ENCODE measurements around the gene CNOT1. TPM values are rescaled to one million over a fixed set of nuclear protein-coding genes. Genes with fewer than 3 reads are reported as not detected.

CNOT1 gene
- total and polyA plus RNA-seq, 2 of the 4 experiments (the other 2 are of a cell fraction) = 85.5 to 357 TPM

DNA sequence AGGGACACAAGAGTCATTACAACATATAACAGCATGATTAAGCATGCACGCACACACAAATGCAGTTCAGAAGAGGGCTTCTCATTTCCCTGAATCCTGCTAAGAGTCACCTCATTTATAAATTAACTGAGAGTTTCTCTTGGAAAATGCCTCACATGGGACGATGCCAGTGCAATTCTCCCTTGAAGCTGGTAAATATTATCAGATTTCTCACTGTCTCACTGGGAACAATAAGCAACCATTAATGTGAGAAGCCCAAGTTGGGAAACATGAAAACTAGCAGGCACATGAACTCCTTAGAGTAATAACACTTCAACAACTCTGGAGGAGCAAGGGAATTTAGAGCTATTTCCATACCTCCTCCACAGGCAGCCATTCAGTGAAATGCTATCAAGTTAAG, 87.9 kb downstream of the CNOT1 start:
- dilution Hi-C loops (cut with HindIII; ENCODE audit: low sequenced_read_pairs, unreplicated experiment) (no loop called here), in situ Hi-C loops (cut with MboI; ENCODE audit: low sequenced_read_pairs) (no loop called here), intact Hi-C loops (cut with micrococcal nuclease) (no loop called here)
- POLR2A ChIA-PET (ENCODE audit: unreplicated experiment) = no interaction called here
- Histone ChIP-seq H3K23ac (ENCODE audit: low read depth, low read length) (no peak overlapping the region), H2AFZ (replicated peaks; ENCODE audit: low read length, poor library complexity) (no peak overlapping the region), H4K20me1 (ENCODE audit: insufficient read depth, low read length) (no peaks in the 10 kb centered on the region; the same call in 1 of the 2 replicates), H2BK15ac (ENCODE audit: low read depth, low read length) (no peak overlapping the region), H4K8ac (ENCODE audit: low read depth in 2 of 2, low read length in 2 of 2) (no peak overlapping the region), H3K9me3 (ENCODE audit: control insufficient read depth, insufficient read depth, low read length) (no peaks in the 10 kb centered on the region), H3K4ac (ENCODE audit: low read depth, low read length) (no peak overlapping the region), H4K91ac (ENCODE audit: insufficient read depth, low read depth, low read length) (no peak overlapping the region), H2BK120ac (ENCODE audit: low read depth, low read length) (no peak overlapping the region), H3K56ac (ENCODE audit: extremely low read depth, insufficient read depth, low read length) (no peak overlapping the region), H3K9me1 (ENCODE audit: insufficient read depth, low read length) (no peaks in the 10 kb centered on the region; the same call in 1 of the 2 replicates), H3K4me3 (ENCODE audit: insufficient read depth, low read depth, low read length) (no peak overlapping the region), H3K14ac (replicated peaks; ENCODE audit: low read depth, low read length) (no peak overlapping the region), H3K18ac (ENCODE audit: low read depth, low read length) (no peak overlapping the region), H2BK20ac (ENCODE audit: low read depth, low read length) (no peak overlapping the region), H2BK5ac (ENCODE audit: low read depth, low read length, poor library complexity, severe bottlenecking) (no peak overlapping the region), H3K36me3 (ENCODE audit: control insufficient read depth, insufficient read depth, low read length) (peaks cover 69% of the 10 kb centered on the region), H2AK9ac (replicated peaks; ENCODE audit: low read depth, low read length, poor library complexity) (no peak overlapping the region), H3K4me1 (ENCODE audit: control insufficient read depth, insufficient read depth, low read length) (no peaks in the 10 kb centered on the region), H4K5ac (ENCODE audit: low read depth, low read length) (no peak overlapping the region), H3K27me3 (ENCODE audit: control insufficient read depth, insufficient read depth, low read length) (no peaks in the 10 kb centered on the region), H2AK5ac (ENCODE audit: low read depth, low read length) (no peak overlapping the region), H3K27ac (ENCODE audit: insufficient read depth, low read length) (no peak overlapping the region), H3K9ac (ENCODE audit: low read depth, low read length) (no peak overlapping the region), H3K4me2 (ENCODE audit: low read depth, low read length) (no peak overlapping the region), H3K79me1 (ENCODE audit: low read depth in 1 of 2, low read length in 2 of 2) (peaks cover 25 to 26% of the 10 kb centered on the region in 2 experiments)
- whole genome bisulfite sequencing, 2 experiments (ENCODE audit: extremely low coverage in 2 of 2, insufficient read length in 1 of 2) = no CpG with 5 or more reads among the region's 2 CpGs
- ATAC-seq (ENCODE audit: low read depth) (no peak), DNase-seq (no peak)
- CTCF ChIA-PET = no interaction called here
- no peak for TF ChIP-seq NFE2L2 (IDR thresholded peaks at IDR 0.05; ENCODE audit: low read depth, low read length)
- no peak for TF ChIP-seq MXI1 (IDR thresholded peaks at IDR 0.05; ENCODE audit: borderline replicate concordance, low read depth, low read length)
- no peak for TF ChIP-seq SMC3 (IDR thresholded peaks at IDR 0.05; ENCODE audit: low read depth, low read length)
- TF ChIP-seq CEBPB (IDR thresholded peaks at IDR 0.05; ENCODE audit: low read depth, low read length) = no peak
- TF ChIP-seq, protein P1, sequence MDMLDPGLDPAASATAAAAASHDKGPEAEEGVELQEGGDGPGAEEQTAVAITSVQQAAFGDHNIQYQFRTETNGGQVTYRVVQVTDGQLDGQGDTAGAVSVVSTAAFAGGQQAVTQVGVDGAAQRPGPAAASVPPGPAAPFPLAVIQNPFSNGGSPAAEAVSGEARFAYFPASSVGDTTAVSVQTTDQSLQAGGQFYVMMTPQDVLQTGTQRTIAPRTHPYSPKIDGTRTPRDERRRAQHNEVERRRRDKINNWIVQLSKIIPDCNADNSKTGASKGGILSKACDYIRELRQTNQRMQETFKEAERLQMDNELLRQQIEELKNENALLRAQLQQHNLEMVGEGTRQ (IDR thresholded peaks at IDR 0.05; ENCODE audit: low read depth, low read length) = no peak
- TF ChIP-seq MAZ (IDR thresholded peaks at IDR 0.05; ENCODE audit: borderline replicate concordance, low read depth, low read length) = no peak
- no peak for TF ChIP-seq FOS (IDR thresholded peaks at IDR 0.05; ENCODE audit: low read depth, low read length)
- TF ChIP-seq, protein P2, sequence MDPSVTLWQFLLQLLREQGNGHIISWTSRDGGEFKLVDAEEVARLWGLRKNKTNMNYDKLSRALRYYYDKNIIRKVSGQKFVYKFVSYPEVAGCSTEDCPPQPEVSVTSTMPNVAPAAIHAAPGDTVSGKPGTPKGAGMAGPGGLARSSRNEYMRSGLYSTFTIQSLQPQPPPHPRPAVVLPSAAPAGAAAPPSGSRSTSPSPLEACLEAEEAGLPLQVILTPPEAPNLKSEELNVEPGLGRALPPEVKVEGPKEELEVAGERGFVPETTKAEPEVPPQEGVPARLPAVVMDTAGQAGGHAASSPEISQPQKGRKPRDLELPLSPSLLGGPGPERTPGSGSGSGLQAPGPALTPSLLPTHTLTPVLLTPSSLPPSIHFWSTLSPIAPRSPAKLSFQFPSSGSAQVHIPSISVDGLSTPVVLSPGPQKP (IDR thresholded peaks at IDR 0.05; ENCODE audit: borderline replicate concordance, low read depth, low read length) = no peak
- TF ChIP-seq, protein P3, sequence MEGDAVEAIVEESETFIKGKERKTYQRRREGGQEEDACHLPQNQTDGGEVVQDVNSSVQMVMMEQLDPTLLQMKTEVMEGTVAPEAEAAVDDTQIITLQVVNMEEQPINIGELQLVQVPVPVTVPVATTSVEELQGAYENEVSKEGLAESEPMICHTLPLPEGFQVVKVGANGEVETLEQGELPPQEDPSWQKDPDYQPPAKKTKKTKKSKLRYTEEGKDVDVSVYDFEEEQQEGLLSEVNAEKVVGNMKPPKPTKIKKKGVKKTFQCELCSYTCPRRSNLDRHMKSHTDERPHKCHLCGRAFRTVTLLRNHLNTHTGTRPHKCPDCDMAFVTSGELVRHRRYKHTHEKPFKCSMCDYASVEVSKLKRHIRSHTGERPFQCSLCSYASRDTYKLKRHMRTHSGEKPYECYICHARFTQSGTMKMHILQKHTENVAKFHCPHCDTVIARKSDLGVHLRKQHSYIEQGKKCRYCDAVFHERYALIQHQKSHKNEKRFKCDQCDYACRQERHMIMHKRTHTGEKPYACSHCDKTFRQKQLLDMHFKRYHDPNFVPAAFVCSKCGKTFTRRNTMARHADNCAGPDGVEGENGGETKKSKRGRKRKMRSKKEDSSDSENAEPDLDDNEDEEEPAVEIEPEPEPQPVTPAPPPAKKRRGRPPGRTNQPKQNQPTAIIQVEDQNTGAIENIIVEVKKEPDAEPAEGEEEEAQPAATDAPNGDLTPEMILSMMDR (conservative IDR thresholded peaks at IDR 0.05; ENCODE audit: low read depth, low read length) = no peak
- no peak for TF ChIP-seq RCOR1 (IDR thresholded peaks at IDR 0.05; ENCODE audit: insufficient replicate concordance, low read length)
- no peak for TF ChIP-seq POLR2A (IDR thresholded peaks at IDR 0.05; ENCODE audit: low read depth, low read length)
- TF ChIP-seq BHLHE40 (IDR thresholded peaks at IDR 0.05; ENCODE audit: low read depth, low read length) = no peak
- no TSS peak for BruUV-seq (replicated peaks)

Data from IMR-90 (cell line).